ENCODE results near the gene SLC7A5. TPM values are rescaled to one million over a fixed set of nuclear protein-coding genes. Genes with fewer than 3 reads are reported as not detected.

The SLC7A5 gene
- total and polyA plus RNA-seq, 2 of the 4 experiments (the other 2 are of a cell fraction) = 11.3 to 101 TPM

- Histone ChIP-seq H3K14ac (replicated peaks; ENCODE audit: low read depth, low read length) (no peak overlapping the region), H2BK5ac (ENCODE audit: low read depth, low read length, poor library complexity, severe bottlenecking) (peak overlapping the region; percentile 10), H3K4ac (ENCODE audit: low read depth, low read length) (no peak overlapping the region), H3K4me2 (ENCODE audit: low read depth, low read length) (no peak overlapping the region), H3K9me1 (ENCODE audit: insufficient read depth, low read length) (peaks cover 13% of the 10 kb centered on the region), H3K79me1 (ENCODE audit: low read depth in 1 of 2, low read length in 2 of 2) (peaks cover 15 to 79% of the 10 kb centered on the region in 2 experiments; a peak in 3 of 4 replicates), H3K56ac (ENCODE audit: extremely low read depth, insufficient read depth, low read length) (no peak overlapping the region), H2BK20ac (ENCODE audit: low read depth, low read length) (no peak overlapping the region), H3K4me3 (ENCODE audit: insufficient read depth, low read depth, low read length) (no peak overlapping the region), H4K20me1 (ENCODE audit: insufficient read depth, low read length) (peaks cover 72% of the 10 kb centered on the region), H3K4me1 (ENCODE audit: control insufficient read depth, insufficient read depth, low read length) (peaks cover 27% of the 10 kb centered on the region), H3K18ac (ENCODE audit: low read depth, low read length) (no peak overlapping the region), H4K8ac (ENCODE audit: low read depth in 2 of 2, low read length in 2 of 2) (no peak overlapping the region), H4K5ac (ENCODE audit: low read depth, low read length) (no peak overlapping the region), H2BK15ac (ENCODE audit: low read depth, low read length) (no peak overlapping the region), H3K27ac (ENCODE audit: insufficient read depth, low read length) (no peak overlapping the region), H3K36me3 (ENCODE audit: control insufficient read depth, insufficient read depth, low read length) (peaks cover 5% of the 10 kb centered on the region; the same call in 1 of the 2 replicates), H3K9me3 (ENCODE audit: control insufficient read depth, insufficient read depth, low read length) (no peaks in the 10 kb centered on the region), H3K23ac (ENCODE audit: low read depth, low read length) (no peak overlapping the region), H3K27me3 (ENCODE audit: control insufficient read depth, insufficient read depth, low read length) (no peaks in the 10 kb centered on the region), H2AK9ac (replicated peaks; ENCODE audit: low read depth, low read length, poor library complexity) (no peak overlapping the region), H2AFZ (replicated peaks; ENCODE audit: low read length, poor library complexity) (no peak overlapping the region), H3K9ac (ENCODE audit: low read depth, low read length) (no peak overlapping the region), H4K91ac (ENCODE audit: insufficient read depth, low read depth, low read length) (no peak overlapping the region), H2AK5ac (ENCODE audit: low read depth, low read length) (no peak overlapping the region), H2BK120ac (ENCODE audit: low read depth, low read length) (no peak overlapping the region)
- intact Hi-C loops (cut with micrococcal nuclease) (no loop called here), in situ Hi-C loops (cut with MboI; ENCODE audit: low sequenced_read_pairs) (no loop called here), dilution Hi-C loops (cut with HindIII; ENCODE audit: low sequenced_read_pairs, unreplicated experiment) (no loop called here)
- WGBS, 2 experiments (ENCODE audit: extremely low coverage in 2 of 2, insufficient read length in 1 of 2) = 78% methylated on average over 9 of the region's 15 CpGs; no CpG with 5 or more reads in 1 of the 2 experiments
- CTCF ChIA-PET = interaction anchor here (1.1 kb wide), 1 partner anchor 78 kb away, joined by 3 read pairs; no protein-coding TSS in a partner anchor
- ATAC-seq (ENCODE audit: low read depth) = no peak
- no peak for TF ChIP-seq RCOR1 (IDR thresholded peaks at IDR 0.05; ENCODE audit: insufficient replicate concordance, low read length)
- no peak for TF ChIP-seq USF2 (IDR thresholded peaks at IDR 0.05; ENCODE audit: low read depth, low read length)
- TF ChIP-seq POLR2A (IDR thresholded peaks at IDR 0.05; ENCODE audit: low read depth, low read length) = no peak
- TF ChIP-seq ELK1 (IDR thresholded peaks at IDR 0.05; ENCODE audit: borderline replicate concordance, low read depth, low read length) = no peak
- no peak for TF ChIP-seq BHLHE40 (IDR thresholded peaks at IDR 0.05; ENCODE audit: low read depth, low read length)
- TF ChIP-seq NFE2L2 (IDR thresholded peaks at IDR 0.05; ENCODE audit: low read depth, low read length) = no peak
- no peak for TF ChIP-seq RFX5 (IDR thresholded peaks at IDR 0.05; ENCODE audit: low read depth, low read length)
- TF ChIP-seq MAFK (IDR thresholded peaks at IDR 0.05; ENCODE audit: low read depth, low read length) = no peak
- no peak for TF ChIP-seq MXI1 (IDR thresholded peaks at IDR 0.05; ENCODE audit: borderline replicate concordance, low read depth, low read length)
- no peak for TF ChIP-seq CEBPB (IDR thresholded peaks at IDR 0.05; ENCODE audit: low read depth, low read length)
- no peak for TF ChIP-seq CHD1 (IDR thresholded peaks at IDR 0.05; ENCODE audit: low read depth, low read length)
- TF ChIP-seq RAD21 (IDR thresholded peaks at IDR 0.05; ENCODE audit: low read length) = no peak
- no peak for TF ChIP-seq FOS (IDR thresholded peaks at IDR 0.05; ENCODE audit: low read depth, low read length)
- TF ChIP-seq CTCF (conservative IDR thresholded peaks at IDR 0.05; ENCODE audit: low read depth, low read length) = no peak
- POLR2A ChIA-PET (ENCODE audit: unreplicated experiment) = no interaction called here
- no TSS peak for BruUV-seq (replicated peaks)
- DNase-seq = no peak
These were observed 12.5 kb downstream of the SLC7A5 start for GRCh38 chr16:87856791-87857228.
